D721Med (cell line): Measurements from ENCODE around the gene ANO8.
"Not testable (repeated sequence)": the region's sequence is repeated elsewhere in the genome, so short reads cannot be mapped to it uniquely, and the experiment has no call there.

Experiments
- DNase-seq: peaks from one replicate; pipeline ENCODE4 v3.0.0; 2011; ENCODE audit warnings: low spot score; ENCODE audit not compliant: insufficient read length
- FAIRE-seq: peaks from 2 replicates; lab custom pipeline; 2011; peaks lifted over from hg19 to GRCh38; lab: Jason Lieb, UNC
- TF ChIP-seq, protein P1 (sequence below): IDR thresholded peaks from 2 replicates; pipeline ENCODE4 v1.5.1; 2012; ENCODE audit warnings: mild to moderate bottlenecking, control low read depth; ENCODE audit not compliant: insufficient read depth; ENCODE audit errors: missing control alignments

ANO8 gene

DNA sequence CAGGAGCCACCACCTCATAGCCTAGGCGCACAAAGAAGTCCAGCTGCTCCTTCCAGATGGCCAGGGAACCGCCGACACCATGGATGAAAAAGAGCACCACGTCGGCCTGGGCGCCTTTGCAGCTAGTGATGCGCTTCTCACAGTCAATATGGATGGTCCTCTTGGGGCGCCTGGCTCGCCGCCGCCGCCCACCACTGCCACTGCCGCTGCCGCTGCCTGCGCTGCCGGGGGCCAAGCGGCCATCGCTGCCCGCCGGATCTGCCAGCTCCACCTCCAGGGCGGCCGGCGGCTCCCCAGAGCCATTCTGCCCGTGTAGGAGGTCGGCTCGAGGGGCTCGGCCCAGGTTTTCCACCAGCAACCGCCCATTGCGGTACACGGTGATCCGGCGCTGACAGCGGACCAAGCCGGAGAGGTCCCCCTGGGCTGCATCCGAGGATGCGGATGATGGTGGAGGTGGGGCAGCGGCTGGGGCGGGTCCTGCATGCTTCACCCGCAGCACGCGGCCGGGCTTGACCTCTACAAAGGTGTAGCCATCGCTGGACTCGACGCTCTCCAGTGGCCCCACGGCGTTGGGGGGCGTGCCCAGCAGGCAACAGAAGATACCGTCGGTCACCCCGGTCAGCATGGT is 33.5 kb downstream of the ANO8 start:
- no peak for DNase-seq
- FAIRE-seq: no peak
- TF ChIP-seq, protein P1, sequence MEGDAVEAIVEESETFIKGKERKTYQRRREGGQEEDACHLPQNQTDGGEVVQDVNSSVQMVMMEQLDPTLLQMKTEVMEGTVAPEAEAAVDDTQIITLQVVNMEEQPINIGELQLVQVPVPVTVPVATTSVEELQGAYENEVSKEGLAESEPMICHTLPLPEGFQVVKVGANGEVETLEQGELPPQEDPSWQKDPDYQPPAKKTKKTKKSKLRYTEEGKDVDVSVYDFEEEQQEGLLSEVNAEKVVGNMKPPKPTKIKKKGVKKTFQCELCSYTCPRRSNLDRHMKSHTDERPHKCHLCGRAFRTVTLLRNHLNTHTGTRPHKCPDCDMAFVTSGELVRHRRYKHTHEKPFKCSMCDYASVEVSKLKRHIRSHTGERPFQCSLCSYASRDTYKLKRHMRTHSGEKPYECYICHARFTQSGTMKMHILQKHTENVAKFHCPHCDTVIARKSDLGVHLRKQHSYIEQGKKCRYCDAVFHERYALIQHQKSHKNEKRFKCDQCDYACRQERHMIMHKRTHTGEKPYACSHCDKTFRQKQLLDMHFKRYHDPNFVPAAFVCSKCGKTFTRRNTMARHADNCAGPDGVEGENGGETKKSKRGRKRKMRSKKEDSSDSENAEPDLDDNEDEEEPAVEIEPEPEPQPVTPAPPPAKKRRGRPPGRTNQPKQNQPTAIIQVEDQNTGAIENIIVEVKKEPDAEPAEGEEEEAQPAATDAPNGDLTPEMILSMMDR: no peak

DNA sequence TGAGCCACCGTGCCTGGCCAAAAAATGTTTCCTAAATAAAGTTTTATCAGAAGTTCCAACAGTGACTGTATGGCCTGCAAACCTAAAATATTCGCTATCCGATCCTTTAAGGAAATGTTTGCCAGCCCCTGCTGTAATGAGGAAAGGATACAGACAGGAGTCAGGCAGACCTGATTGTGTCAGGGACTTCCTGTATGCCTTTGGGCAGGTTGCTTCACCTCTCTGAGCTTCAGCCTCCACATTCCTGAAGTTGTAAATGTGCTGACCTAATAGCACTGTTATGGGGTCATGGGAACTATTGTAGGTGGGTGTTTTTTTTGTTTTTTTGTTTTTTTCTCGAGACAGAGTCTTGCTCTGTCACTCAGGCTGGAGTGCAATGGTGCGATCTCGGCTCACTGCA is 37.7 kb downstream of the ANO8 start:
- TF ChIP-seq, protein P1: no peak
- DNase-seq: no peak

DNA sequence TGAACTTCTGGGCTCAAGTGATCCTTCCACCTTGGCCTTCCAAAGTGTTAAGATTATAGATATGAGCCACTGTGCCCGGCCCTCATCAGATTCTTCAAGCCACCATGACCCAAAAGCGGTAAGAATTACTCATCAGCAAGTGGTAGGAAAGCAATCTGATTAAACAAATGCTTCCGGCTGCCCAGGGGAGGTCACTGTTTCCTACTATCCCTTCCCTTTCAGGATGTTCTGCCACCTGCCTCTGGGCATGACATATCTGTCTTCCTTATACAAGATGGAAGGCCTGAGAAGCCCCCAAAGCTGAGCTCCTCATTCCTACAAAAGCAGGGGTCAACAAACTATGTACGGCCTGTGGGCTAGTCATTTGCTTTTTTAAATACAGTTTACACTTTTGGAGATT is 38.4 kb downstream of the ANO8 start:
- no peak for FAIRE-seq
- DNase-seq: no peak
- TF ChIP-seq, protein P1: no peak

More for the DNA sequence above, 37.7 kb downstream of the ANO8 start:
- no peak for FAIRE-seq

DNA sequence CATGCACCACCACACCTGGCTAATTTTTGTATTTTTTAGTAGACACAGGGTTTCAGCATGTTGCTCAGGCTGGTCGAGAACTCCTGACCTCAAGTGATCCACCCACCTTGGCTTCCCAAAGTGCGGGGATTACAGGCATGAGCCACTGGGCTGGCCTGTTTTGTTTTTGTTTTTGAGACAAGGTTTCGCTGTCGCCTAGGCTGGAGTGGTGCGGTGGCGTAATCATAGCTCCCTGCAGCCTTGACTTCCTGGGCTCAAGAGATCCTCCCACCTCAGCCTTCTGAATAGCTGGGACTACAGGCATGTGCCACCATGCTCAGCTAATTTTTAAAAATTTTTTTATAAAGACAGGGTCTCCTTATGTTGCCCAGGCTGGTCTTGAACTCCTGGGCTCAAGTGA is 39.1 kb downstream of the ANO8 start:
- FAIRE-seq, DNase-seq: not testable (repeated sequence)

DNA sequence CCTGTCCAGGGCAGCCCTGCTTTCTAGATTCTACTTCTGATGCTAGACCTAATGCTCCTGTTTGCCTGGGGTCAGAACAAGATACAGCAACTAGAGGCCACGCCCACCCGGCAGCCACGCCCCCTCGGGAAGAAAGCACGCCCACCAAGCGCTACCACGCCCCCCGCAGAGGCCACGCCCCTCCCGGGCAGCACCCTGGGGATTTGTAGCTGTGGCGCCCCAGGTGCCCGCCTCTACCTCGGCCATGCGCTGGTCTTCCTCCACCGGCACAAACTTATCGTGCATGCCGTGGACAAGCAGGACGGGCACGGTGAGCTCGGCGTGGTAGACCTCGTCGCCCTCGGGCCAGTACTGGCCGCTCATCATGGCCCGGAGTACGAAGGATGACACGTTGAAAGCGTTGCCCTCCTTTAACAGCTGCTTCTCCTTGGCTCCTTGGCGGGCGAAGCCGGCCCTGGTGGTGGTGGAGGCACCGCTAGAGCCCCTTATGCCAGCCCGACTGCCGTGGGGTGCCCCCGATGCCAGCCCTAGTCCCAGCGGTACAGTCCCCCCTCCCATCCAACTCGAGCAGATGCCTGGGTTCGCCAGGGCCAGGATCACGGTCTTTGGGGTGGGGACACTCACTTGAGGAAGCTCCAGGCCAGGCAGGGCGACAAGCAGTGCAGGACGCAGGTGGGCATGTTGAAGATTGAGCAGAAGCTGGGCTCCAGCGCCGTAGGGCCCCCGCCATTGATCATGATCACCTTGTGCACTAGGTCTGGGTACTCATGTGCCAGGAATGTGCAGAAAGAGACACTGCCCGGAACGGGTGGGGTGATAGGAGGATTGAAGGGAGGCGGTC is 40.4 kb downstream of the ANO8 start:
- TF ChIP-seq, protein P1: no peak
- DNase-seq: no peak
- FAIRE-seq: no peak

DNA sequence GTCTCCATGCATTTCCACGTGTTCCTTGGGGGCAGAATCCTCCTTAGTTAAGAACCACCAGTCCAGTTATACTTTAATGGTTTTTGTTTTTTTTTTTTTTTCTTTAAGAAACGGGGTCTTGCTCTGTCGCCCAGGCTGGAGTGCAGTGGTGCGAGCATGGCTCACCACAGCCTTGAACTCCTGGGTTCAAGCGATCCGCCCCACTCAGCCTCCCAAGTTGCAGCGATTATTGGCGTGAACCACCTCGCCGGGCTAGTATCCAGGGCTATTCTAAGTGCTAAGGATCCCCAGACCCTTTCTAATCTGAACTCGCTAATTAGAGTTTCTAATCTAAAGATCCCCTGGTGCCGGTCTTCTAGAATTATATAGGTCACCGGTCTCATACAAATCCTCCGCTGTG is 41.0 kb downstream of the ANO8 start:
- DNase-seq (no peak), FAIRE-seq (no peak)
- TF ChIP-seq, protein P1: no peak

DNA sequence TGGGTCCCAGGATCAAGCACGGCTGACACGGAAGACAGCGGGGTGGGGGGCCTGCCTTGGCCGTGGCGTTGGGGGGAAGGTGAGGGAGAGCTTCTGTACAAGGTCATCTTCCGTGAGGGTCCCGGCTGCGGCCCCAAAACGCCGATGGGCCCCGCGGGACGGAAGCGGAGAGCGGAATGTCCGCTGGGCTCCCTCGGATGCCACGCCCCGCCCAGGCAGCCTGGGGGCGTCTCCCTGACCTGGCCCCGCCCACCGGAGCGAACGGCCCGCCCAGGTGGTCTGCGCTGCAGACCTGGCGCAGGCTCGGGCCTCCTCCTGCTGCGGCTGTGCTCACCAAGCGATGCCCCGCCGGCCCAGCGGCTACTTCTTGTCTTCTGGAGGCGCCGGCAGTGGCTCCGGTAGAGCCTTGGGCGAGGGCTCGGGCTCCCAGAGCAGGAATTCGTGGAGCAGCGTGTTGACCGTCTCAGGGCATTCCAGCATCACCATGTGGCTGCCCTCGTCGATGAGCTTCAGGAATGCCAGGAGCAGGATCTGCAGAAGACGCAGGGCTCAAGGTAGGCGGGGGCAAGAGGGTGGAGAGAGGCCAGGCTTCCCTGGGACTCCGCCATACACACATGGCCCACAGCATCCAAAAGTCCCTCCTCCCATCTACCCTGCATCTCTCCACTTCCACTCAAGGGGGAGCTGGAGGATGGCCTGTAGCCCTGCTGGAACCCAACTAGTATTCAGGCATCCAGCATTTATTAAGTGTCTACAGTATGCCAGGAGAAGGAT is 42.2 kb downstream of the ANO8 start:
- DNase-seq (peak; percentile 94), FAIRE-seq (no peak)

More for the DNA sequence above, 42.2 kb downstream of the ANO8 start:
- TF ChIP-seq, protein P1: peak; percentile 58
